Peyer's patch (tissue), 4 donors: ENCODE results near the gene PARD6B.

Source experiments
- POLR2A ChIP-seq, 2 donors: fragments of 450-650 bp; IDR thresholded peaks; one replicate each; pipeline ENCODE4 v1.5.1; 2017; ENCODE audit warnings: antibody characterized with exemption in 2 of 2, mild to moderate bottlenecking in 2 of 2, moderate library complexity in 2 of 2
- TF ChIP-seq, protein P1 (sequence below), 6 experiments: fragments of 450-650 bp in 4 of 6; fragments of 200-600 bp in 2 of 6; sonication (generic) in 1 of 6; IDR thresholded peaks; one replicate each; pipeline ENCODE4 v1.5.1; 2017 to 2019; ENCODE audit warnings: antibody characterized with exemption in 6 of 6, mild to moderate bottlenecking in 3 of 6, moderate library complexity in 1 of 6

GRCh38 chr20:50690650-50691572 lies 40.5 kb upstream of the PARD6B start, which contains the start of gene RIPOR3:
- TF ChIP-seq, protein P1, sequence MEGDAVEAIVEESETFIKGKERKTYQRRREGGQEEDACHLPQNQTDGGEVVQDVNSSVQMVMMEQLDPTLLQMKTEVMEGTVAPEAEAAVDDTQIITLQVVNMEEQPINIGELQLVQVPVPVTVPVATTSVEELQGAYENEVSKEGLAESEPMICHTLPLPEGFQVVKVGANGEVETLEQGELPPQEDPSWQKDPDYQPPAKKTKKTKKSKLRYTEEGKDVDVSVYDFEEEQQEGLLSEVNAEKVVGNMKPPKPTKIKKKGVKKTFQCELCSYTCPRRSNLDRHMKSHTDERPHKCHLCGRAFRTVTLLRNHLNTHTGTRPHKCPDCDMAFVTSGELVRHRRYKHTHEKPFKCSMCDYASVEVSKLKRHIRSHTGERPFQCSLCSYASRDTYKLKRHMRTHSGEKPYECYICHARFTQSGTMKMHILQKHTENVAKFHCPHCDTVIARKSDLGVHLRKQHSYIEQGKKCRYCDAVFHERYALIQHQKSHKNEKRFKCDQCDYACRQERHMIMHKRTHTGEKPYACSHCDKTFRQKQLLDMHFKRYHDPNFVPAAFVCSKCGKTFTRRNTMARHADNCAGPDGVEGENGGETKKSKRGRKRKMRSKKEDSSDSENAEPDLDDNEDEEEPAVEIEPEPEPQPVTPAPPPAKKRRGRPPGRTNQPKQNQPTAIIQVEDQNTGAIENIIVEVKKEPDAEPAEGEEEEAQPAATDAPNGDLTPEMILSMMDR (IDR thresholded peaks at IDR 0.05), result no peak
- TF ChIP-seq POLR2A (IDR thresholded peaks at IDR 0.05), result no peak
